COLO668 (cell line): ENCODE measurements around the gene BACH2.
"Not testable (repeated sequence)": the region's sequence is repeated elsewhere in the genome, so short reads cannot be mapped to it uniquely, and the experiment has no call there.

Source experiments
- DNase-seq: peaks from one replicate; lab custom pipeline; 2025; ENCODE audit not compliant: unreplicated experiment; lab: John Stamatoyannopoulos, UW

The BACH2 gene

DNA sequence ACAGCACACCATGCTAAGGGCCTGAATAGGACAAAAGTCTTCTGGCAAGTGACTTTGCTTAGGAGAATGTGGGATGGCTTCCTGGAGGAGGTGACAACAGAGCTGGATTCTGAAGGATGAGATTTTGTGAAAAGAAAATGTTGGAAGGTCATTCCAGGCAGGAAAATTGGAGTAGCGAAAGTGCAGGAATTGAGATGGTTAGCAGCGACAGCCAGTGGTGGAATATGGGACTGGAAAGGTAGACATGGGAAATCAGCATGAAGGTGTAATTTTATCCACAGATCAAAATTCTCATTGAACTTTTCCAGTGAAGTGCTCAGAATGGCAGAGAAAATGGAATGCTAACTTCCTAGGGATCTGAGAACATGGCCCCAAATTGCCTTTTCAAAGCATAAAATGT lies 5.7 kb upstream of the BACH2 start:
- DNase-seq, result no peak

DNA sequence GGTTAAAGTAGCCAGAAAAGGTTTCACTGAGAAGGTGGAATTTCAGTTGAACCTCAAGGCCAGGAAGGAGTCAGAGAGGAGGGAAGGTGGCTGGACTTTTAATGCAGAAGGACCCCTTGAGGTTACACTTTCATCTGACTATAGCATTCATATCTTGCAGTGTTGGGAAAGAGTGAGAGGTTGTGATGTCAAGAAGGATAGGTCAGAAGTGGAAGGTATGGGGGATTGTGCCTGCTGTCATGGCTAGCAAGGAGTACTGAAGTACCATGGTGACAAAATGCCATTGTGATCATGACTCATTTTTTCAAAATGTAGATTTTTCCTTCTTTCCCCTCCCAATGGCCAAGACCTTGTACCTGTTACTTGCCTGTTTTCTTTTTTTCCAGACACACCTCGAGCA lies 5.2 kb upstream of the BACH2 start:
- no peak for DNase-seq

DNA sequence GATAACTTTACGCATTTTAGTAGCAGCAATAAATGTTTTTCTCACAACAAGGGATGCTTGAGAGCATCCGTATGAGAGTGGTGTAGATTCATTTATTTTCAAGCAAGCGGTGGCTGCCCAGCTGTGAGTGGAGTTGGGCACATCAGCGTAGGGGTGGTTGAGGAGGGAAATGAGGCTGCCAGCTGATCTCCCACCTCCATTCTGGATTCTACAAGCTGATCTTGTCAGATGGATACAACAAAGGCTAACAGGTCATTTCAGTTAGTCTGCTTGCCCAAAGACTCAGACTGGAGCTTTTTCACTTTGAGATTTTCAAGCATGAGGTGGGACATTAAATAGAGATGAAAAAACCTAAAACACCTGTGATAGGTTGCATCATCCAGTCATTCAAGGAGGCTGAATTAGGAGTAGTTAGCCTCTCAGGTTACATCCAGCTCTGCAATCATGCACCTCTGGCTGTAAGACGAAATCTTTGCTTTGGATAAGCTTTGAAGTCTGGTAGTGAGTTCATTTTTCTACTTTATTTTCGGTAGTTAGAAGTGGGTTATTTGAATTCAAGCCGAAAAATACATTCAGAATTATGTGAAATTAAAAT lies 1.9 kb upstream of the BACH2 start:
- no peak for DNase-seq

DNA sequence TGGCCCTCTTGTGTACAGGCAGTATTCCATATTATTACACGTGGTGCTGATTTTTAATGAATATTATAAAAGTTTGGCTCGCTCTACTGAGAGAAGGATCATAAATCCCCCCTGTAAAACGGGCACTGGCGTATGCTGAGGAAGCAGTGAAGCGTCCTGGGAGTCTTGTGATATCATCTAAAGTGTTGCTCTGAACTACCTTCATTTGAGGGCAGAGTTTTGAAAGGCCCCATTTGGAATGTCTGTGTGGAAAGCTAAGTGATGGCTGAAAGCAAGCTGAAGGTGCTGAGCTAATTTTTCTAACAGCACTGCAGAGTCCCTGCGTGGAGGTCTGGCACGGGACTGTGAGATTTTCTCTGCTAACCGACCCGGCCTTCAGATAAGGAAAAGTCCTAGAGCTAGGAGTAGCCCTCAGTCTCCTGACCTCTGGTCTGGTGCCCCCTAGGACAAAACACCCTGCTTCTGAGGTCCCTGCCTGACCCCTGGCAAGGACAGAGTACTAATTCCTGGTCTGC lies 1.3 kb upstream of the BACH2 start:
- DNase-seq, result no peak

DNA sequence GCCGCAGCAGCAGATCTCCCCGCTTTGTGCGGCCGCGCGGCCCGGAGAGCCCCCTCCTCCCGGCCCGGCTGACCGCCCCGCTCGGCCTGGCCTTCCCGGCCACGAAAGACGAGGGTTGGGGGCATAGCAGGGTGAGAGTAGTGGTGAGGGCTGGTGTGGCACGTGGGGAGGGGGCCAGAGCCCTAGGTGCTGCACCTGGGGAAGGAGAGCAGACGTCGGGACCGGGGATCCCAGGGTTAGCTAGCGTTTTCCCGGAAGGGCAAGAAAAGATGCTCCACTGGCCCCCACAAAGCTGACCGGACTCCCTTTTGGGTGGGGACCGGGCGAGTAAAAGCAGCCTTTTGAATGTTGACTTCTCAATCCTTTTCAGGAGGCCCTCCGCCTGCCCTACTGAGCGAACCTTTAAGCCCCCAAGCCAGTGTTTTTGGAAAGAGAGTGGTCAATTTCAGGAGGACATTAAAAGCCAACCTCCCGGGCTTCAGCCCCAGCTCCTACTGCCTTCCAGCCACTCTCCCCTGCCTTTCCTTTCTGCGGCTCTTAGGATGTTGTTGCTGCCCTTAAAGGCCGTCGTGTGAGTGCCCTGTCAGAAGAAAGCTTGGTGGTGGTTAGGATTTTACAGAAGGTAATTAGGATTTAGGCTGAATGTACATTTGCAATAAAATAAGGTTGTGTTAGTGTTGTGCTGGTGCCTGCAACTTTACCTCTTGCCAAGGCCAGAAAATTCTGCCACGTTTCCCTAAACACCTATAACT lies 648 bp upstream of the BACH2 start:
- DNase-seq, result no peak

DNA sequence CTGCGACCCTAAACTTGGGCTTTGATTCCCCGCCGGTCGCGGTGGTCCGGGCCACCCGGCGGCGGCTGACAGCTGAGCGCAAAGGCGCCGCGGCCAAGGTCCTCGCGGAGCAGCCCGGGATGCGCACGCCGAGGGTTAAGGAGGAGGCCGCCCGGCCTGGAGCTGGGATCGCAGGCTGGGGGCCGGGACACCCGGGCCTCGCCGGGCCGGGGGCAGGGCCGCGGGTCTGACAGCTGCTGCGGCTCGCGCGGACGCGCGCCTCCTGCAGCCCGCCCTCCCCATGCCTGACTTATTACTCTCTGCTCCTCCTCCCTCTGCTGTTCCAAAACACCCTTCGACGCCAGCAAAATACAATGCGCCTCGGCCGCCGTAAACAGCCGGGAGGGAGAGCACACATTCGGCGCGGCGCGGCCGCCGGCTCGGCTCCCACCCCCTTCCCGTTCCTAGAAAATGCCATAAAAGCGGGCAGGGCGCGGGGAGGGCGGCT lies 746 bp downstream of the BACH2 start:
- peak; percentile 54 for DNase-seq

DNA sequence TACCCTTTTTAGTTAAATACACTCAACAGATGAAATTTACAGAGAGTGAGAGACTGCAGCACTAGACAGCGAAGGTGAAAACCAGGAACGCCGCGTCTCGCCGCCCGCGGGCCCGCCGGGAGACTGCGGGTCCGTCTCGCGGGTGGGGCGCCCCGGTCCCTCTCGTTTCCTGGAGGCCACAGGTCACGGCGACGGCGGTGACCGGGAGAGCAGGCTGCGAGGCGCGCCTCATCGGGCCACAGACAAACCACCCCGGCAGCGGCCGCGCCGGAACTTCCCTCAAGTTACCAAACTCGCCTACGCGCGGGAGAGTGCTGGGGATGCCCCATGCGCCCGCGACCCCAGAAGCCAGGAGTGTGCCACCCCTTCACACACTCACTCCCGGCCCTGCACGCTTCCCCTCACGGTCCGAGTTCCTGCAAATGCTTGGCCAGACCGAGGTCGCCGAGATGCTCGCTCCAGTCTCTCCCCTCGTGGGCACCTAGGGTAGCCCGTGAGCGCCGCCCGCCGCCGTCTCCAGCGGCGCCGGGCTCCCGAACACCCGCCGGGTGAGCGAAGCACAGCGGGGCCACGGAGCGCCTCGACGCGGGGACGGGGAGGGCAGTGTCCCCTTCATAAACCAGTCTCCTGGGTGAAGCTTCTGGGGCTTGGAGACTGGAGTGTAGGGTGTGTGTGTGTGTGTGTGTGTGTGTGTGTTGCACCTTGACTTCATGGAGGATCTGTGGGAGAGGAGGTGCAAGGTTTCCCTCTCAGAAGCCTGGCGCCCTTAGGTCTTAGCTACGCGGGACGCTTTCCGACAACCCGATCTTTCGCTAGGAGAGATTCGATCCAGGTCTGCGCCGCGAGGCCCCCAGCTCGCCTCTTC lies 1.4 kb downstream of the BACH2 start:
- DNase-seq, result peak; percentile 55

DNA sequence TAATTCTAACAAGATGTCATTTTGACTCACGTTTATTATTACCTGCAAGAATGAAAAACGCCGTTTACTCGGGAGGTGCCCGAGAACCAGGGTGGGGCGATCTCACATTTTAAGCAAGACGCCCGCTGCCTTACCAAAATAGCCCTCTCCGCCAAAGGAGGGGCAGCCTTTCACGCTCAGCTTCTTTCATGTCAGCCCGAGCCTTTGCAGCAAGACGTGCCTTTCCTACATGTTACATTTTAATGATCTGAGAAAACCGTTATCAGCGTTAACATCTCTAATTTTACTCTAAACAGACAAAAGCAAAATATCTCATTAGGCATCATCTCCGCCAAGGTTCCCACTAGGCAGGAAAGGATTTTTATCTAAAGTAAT lies 2.0 kb downstream of the BACH2 start:
- DNase-seq, result no peak

DNA sequence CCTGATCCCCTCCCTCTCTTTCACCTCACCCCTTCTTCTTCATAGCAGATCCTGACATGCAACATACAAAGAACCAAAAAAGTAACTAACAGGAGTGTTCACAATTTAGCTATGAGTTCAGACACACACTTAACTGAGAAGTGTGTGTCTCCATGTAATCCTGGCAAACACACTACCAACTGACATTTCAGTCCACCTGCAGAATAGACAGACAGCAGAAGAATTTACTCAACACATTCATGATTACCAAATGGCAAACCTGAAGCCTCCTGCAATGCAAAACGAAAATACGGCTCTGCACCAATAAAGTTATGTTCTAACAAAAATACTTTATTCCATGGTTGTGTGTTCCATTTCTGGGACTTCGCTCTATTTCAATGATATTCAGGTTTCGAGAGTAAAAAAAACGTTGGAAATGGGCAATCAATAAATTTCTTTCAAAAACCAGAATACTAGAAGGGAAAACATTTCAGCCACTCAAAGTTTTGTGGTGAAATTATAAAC lies 2.6 kb downstream of the BACH2 start:
- no peak for DNase-seq

DNA sequence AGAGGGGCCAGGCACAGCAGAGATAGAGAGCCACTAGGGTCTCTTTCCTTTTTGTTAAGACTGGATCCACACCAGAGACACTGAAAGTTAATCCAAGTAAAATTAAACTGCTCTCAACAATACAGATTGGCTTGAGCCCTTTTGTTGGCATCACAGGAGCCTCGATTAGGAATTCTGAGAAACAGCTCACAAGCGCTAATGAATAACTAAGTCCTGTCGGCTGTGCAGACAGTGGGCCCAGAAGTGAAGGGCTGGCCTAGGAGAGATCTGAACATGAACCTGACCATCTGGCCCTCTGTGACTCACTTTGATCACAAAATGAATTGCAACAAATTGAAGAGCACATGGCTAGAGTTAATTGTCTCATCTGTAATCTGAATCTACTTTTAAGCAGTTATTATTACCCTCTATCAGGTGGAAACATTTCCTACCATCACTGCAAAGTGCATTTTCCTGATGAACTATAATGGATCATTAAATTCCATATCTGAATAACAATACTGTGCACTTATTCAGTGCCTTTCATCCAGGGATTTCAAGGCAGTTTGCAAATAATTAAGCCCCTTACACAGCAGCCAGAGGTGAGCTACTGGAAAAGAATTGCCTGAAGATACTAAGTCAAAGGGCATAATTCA lies 3.2 kb downstream of the BACH2 start:
- no peak for DNase-seq

DNA sequence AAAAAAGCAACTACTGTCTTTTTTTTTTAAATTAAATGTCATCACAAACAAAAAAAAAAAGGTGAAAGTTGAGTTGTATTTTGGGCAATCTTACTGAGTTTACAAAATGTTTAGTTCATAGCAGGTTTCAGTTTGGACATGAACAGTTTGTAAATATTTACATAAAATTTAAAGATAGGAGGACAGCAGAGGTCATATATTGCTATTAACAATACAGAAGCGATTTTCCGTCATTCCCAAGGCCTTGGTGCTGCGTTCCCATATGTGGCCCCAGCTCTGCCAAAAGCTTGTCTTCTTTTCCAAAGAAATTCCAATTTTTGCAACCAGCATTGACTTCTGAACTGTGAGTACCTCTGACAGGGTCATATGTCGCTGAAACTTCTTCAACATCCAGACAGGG lies 5.1 kb downstream of the BACH2 start:
- no peak for DNase-seq

DNA sequence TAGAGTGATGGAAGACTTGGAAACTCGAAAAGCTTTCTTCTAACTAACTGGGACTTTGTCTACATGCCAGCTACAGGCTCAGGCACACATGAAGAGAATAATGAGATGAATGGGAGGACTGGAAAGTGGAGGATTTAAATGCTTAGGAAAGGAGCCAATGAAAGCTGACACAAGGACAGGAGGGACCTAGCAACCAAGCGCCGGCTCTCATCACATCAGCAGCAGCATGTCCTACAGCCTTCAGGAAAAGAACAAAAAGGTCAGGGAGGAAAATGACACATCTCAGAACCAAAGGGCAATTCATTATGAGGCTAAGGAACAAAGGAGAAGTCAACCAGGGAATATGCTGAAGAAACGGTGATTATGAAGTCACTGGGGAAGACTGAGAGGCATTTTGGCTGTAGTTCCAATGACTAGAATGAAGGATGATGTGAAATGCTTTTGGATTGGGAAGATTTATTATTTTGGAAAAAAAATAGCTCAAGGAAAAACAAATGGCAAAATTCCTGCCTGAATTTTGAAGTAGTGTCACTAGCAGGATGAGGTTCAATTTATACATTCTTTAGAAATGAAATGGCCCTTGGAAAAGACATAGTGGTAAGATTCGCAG lies 5.7 kb downstream of the BACH2 start:
- no peak for DNase-seq

DNA sequence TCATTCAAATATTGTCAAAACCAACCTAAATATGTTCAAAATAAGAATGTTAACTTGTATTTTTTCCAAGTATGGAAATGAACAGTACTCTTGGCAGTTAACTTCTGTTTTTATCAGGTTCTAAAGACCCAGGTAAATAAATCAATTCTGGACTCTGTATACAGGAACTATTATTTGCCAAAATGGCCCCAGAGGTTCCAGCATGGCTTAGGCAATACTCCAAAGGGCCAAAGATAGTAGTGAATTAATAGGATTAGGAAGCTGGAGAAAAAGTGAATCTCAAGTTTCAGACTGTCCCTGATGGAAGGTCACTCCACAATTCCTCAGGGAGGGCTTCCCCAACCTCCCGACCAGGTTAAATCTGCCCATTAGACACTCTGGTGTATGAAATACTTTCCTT lies 6.7 kb downstream of the BACH2 start:
- DNase-seq, result no peak

DNA sequence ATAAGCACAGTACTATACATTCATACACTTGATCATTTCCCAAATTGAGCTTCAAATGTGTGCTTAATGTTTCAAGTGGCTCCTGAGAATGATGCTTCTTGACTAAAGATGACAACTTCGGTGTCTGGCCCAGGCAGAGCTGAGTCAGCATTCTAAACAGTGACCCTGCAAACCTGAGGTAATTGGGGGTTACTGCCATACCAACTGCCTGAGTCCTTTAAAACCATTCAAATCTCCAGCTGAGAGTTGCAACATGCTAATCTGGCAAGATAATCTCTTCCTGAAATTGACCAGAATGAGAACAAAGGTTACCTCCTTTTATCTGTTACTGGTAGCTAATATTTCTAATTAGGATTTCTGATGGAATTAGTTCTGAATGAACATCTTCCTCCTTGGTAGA lies 8.2 kb downstream of the BACH2 start:
- DNase-seq, result no peak

DNA sequence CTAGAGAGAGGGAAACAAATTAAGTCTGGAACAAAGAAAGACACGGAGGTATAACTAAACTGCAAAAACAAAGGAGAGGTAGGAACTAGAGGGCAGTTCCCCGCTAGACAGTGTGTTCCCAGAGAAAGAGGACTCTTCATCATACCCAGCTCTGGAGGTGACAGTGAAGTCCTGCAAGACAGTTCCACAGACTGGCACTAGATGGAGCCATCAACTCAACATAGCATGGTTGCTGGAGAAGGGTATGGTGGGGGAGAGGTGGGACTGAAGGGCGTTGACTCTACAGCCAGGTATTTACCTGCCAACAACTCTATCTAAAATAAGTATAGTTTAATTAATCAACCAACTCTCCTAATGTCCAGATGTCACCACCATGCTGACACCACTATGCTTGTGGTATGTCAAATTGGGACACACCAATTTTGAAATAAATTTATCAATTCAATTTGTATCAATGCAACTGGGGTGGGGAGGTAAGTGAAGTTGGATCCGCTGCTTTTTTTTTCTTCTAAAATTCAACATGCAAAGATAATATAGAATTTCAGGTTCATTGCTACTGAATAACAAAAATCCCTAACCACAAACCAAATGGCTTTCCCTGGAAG lies 9.7 kb downstream of the BACH2 start:
- DNase-seq, result peak; percentile 26

DNA sequence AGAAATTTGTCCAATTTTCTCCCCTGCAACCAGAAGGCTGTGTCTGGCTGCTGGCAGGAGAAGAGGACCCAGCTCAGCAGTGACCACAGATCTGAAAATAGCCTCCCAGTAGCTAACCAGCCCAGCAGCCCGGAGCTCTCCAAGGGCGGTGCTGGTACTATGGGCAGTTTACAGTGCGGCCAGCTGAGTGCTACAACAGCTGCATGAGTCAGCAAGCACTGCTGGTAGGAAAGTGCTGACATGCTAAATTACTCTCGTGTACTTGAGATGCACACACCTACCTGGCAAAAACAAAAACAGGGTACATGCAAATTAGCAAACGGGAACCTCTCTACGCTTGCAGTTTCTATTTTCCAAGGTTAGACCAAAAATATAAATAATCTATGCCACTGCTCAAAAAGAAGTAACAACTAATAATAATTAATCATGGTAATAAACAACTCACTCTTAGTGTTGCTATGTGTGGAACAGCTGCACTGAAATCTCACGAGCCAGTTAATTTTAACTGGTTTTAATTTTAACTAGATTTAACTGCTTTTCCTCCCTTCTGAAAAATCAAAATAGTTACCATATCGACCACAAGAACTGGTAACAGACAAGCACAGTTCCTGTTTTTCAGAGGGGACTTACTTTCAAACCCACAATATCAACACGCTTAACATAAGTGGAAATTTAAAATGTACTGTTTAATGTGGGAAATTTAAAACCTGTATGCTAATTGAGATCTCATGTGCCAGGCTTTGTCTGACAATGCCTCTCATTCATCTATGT lies 10.8 kb downstream of the BACH2 start:
- DNase-seq, result peak; percentile 65

DNA sequence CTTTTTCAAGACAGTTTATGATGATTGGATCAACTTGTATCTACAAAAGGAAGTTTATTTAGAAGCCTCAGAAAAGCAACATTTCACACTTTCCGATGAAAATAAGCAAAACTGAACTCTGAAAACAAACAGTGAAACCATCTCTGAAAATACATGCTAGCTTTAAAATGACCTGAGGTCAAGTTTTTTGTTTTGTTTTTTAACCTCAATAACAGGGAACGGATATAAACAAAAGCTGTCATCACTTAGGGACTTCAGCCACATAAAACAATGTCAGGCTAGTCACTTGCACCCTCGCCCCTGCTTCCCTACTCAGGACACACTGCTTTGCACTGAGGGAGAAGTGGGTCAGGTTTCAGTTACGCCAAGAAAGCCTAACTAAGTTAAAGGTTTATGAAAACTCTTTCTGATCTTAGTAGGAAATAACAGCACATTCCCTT lies 11.6 kb downstream of the BACH2 start:
- no peak for DNase-seq

DNA sequence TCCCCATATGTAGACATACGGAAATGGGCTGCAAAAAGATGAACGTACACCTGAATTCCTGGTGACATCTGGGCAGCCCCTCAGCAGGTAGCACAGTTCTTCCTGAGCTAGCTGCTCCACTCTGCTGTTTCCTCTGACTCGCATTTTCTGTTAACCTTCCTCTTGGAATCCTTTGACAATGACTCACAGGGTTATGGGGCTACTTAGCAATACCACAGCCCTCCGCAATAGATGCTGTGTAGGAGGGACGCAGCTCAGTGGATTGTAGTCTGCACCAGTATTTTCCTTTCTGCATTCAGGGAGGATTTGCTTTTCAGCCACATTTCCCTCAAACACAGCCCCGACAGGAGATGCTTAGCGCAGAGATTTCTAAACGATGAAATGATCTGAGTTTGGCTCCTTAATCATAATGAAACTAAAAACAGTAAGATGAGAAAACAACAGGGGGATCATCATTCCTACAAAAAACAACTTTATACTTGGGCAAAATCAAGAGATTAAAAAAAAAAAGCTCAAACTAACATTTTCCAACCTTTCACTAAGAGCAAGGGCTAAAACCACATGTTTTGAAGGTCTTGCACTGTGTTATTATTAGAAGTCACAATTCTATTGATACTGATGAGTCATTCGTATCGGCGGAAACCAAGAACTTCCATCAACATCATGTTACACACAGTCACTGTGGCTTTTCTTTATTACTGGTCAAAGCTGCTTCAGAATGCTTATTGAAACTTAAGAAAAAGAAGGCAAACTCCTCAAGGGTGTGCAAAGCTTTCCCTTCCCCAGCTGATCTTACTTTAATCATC lies 12.2 kb downstream of the BACH2 start:
- DNase-seq, result no peak

DNA sequence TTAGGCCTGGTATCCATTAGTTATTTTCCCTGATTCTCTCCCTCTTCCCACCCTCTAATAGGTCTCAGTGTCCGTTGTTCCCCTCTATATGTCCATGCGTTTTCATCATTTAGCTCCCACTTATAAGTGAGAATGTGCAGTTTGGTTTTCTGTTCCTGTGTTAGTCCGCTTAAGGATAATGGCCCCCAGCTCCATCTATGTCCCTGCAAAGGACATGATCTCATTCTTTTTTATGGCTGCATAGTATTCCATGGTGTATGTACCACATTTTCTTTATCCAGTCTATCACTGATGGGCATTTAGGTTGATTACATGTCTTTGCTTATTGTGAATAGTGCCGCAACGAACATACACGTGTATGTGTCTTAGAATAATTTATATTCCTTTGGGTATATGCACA lies 14.4 kb downstream of the BACH2 start:
- DNase-seq, result not testable (repeated sequence)
